CD4-positive, alpha-beta memory T cell (primary cell): ENCODE data around the gene MRTFA. TPM values are rescaled to one million over a fixed set of nuclear protein-coding genes. Genes with fewer than 3 reads are reported as not detected.

Source experiments
- CTCF ChIA-PET: fragments of 350-600 bp; sonication (Branson Sonifier 250); formaldehyde crosslinking; loops from one replicate; lab custom pipeline; 2021; ENCODE audit warnings: inconsistent platforms; ENCODE audit not compliant: partially characterized antibody; lab: Charles Lee
- POLR2A ChIA-PET: fragments of 350-600 bp; sonication (Branson Sonifier 250); formaldehyde crosslinking; loops from one replicate; lab custom pipeline; 2021; ENCODE audit not compliant: partially characterized antibody; lab: Charles Lee
- DNase-seq, 5 donors: peaks; one replicate each; pipeline versions ENCODE4 v3.0.0 to v3.0.0-alpha.2; 2020 to 2022; ENCODE audit warnings: mixed read lengths in 1 of 5
- H3K27ac ChIP-seq: one replicate; pipeline ENCODE4 v1.7.0; 2013; ENCODE audit warnings: low read depth, low read length
- H3K27me3 ChIP-seq: 2 replicates; pipeline ENCODE4 v1.7.0; 2013; ENCODE audit warnings: mild to moderate bottlenecking, low read length, moderate library complexity; ENCODE audit not compliant: insufficient read depth
- H3K36me3 ChIP-seq: 2 replicates; pipeline ENCODE4 v1.7.0; 2013; ENCODE audit warnings: mild to moderate bottlenecking, low read length, moderate library complexity; ENCODE audit not compliant: insufficient read depth
- H3K4me1 ChIP-seq: 2 replicates; pipeline ENCODE4 v1.7.0; 2013; ENCODE audit warnings: mild to moderate bottlenecking, low read length, moderate library complexity; ENCODE audit not compliant: insufficient read depth
- H3K4me3 ChIP-seq, 2 donors: one replicate each; pipeline ENCODE4 v1.7.0; 2013; ENCODE audit warnings: low read length in 2 of 2, mild to moderate bottlenecking in 1 of 2
- H3K9me3 ChIP-seq, 2 donors: one replicate each; pipeline ENCODE4 v1.7.0; 2013; ENCODE audit warnings: low read length in 2 of 2, control low read depth in 1 of 2; ENCODE audit not compliant: control insufficient read depth in 1 of 2
- H3K27ac Mint-ChIP-seq, 7 donors: one replicate each; pipeline ENCODE4 v1.8.0; 2020 to 2021; ENCODE audit warnings: mixed read lengths in 7 of 7, mild to moderate bottlenecking in 6 of 7, inconsistent platforms in 3 of 7, moderate library complexity in 3 of 7
- H3K27me3 Mint-ChIP-seq, 2 donors: one replicate each; pipeline ENCODE4 v1.8.0; 2020 to 2021; ENCODE audit warnings: mixed read lengths in 2 of 2
- H3K36me3 Mint-ChIP-seq, 2 donors: one replicate each; pipeline ENCODE4 v1.8.0; 2020 to 2021; ENCODE audit warnings: mixed read lengths in 2 of 2, inconsistent platforms in 1 of 2, mild to moderate bottlenecking in 1 of 2
- H3K4me1 Mint-ChIP-seq, 4 donors: one replicate each; pipeline ENCODE4 v1.8.0; 2020 to 2021; ENCODE audit warnings: mixed read lengths in 4 of 4, mild to moderate bottlenecking in 1 of 4
- H3K4me3 Mint-ChIP-seq, 8 donors: one replicate each; pipeline ENCODE4 v1.8.0; 2020 to 2021; ENCODE audit warnings: mixed read lengths in 8 of 8, mild to moderate bottlenecking in 7 of 8, moderate library complexity in 6 of 8, inconsistent platforms in 3 of 8
- H3K9me3 Mint-ChIP-seq, 8 donors: one replicate each; pipeline ENCODE4 v1.8.0; 2020 to 2021; ENCODE audit warnings: mixed read lengths in 8 of 8, mild to moderate bottlenecking in 5 of 8, inconsistent platforms in 3 of 8, moderate library complexity in 1 of 8
- intact Hi-C: fragments of 100-400 bp; cut with micrococcal nuclease; formaldehyde crosslinking; loops from one replicate; pipeline ENCODE4 v1.15.1; 2023
- polyA plus RNA-seq, 2 donors: library from polyadenylated mRNA; unstranded; fragments of 300-500 nt; fragmentation: Illumina TruSeq; gene quantifications; one replicate each; pipeline ENCODE4 v1.2.3, GENCODE V29; 2021
- total RNA-seq, 2 experiments: library from RNA; stranded (reverse); gene quantifications; one replicate each; pipeline ENCODE4 v1.2.3, GENCODE V29; 2021

The MRTFA gene
- total RNA-seq, result 10 to 100 TPM; 79.1 to 91.6 TPM
- polyA plus RNA-seq, result 10 to 100 TPM in 1 of 2 donors, 1 to 10 TPM in 1; 5.3 to 22.7 TPM

DNA sequence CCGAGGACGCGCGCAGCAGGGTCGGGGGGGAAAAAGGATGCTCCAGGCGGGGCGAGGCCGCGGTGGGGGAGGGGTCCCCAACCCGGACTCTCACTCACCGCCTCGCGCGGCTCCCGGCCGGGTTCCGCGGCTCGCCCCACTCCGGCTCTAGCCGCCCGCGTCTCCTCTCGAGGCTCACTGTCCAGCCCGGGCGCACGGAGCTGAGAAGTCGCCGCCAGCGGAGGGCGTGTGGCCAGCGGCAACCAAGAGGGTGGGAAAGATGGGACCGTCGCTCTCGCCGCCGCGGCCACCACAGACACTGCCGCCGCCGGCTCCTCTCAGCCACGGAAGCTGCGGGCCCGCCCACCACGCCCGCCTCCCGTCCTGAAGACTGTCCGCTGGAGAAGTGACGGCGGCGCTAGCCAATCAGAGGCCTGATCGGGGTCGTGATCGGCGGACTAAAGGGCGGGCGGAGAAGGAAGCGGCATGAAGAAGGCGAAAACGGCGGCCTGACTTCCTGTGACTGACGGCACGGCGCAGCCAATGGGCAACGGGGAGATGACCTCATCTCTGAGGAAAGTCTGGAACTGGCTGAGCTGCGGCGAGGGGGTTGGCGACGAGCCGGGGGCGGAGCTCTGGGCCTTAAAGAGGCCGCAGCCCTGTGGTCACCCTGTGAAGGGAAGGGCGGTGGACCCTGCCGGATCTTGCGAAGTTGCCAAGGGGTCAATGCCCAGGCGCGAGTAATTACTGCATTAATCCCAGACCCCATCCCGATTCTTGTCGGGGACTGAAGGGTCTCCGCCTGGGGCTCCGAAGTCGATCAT is at the start of gene MRTFA:
Gene MRTFA, minus strand, starts transcription at position 340 of the 803 bp plus-strand sequence.
- Histone ChIP-seq H3K9me3 (no peaks in the 10 kb centered on the region), H3K27me3 (no peaks in the 10 kb centered on the region), H3K4me3 (peak within 1 kb of the TSS; percentile 95 to 98), H3K36me3 (no peaks in the 10 kb centered on the region), H3K4me1 (peaks cover 34% of the 10 kb centered on the region), H3K27ac (peak within 1 kb of the TSS; percentile 85)
- CTCF ChIA-PET, result interaction anchor here (1.0 to 2.6 kb wide), 8 partner anchors 10 to 200 kb away, joined by 3 to 18 read pairs (median 4); no protein-coding TSS in a partner anchor
- peak; percentile 98 to 100 (median 99) for DNase-seq
- Mint-ChIP-seq H3K36me3 (peaks cover 0 to 9% of the 10 kb centered on the region in 2 donors), H3K4me1 (peaks cover 23 to 54% (median 32%) of the 10 kb centered on the region in 4 donors), H3K4me3 (peak within 1 kb of the TSS; percentile 96 to 99 (median 98)), H3K27me3 (no peaks in the 10 kb centered on the region), H3K9me3 (peaks cover 0 to 1% (median 0%) of the 10 kb centered on the region in 8 donors), H3K27ac (peak within 1 kb of the TSS; percentile 92 to 99 (median 98))
- POLR2A ChIA-PET, result interaction anchor here (0.6 to 2.0 kb wide), 20 partner anchors 9 to 1145 kb away, joined by 3 to 58 read pairs (median 4); partner anchors contain the start of genes PHF5A, SGSM3, ST13 and XPNPEP3
- intact Hi-C loops, result loop anchor here (1.0 to 2.0 kb wide), 7 partner anchors 10 to 592 kb away; partner anchors contain the start of genes L3MBTL2, SLC25A17, ST13 and XPNPEP3

DNA sequence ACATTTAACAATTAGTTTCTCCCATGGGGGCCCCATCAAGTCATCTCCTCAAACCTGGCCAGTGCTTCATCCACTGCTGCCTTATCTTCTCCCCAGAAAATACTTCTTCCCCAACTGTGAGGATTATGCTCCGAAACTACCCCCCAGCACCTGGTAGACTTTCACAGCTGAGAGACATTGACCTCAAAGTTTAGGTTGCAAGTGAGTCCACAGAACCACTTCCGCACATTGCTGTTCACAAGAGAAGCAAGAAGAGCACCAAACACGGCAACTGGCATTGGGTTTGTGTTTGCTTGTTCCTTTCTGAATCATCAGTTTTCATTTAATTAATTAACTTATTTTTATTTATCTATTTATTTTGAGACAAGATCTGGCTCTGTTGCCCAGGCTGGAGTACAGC is 48.9 kb upstream of the MRTFA start:
- H3K27me3 ChIP-seq, result no peaks in the 10 kb centered on the region
- no peaks in the 10 kb centered on the region for H3K36me3 ChIP-seq
- H3K4me3 ChIP-seq, result peak overlapping the region in 1 of 2 donors; percentile 11
- CTCF ChIA-PET, result interaction anchor here (0.8 to 4.5 kb wide), 8 partner anchors 9 to 213 kb away, joined by 3 to 38 read pairs (median 3); partner anchors contain the start of genes ST13 and XPNPEP3
- H3K27me3 Mint-ChIP-seq, result peaks cover 0 to 5% of the 10 kb centered on the region in 2 donors
- peak in 3 of 5 donors; percentile 5 to 52 (median 27) for DNase-seq
- H3K36me3 Mint-ChIP-seq, result no peaks in the 10 kb centered on the region
- peak overlapping the region in 7 of 8 donors; percentile 13 to 90 (median 85) for H3K4me3 Mint-ChIP-seq
- peak overlapping the region; percentile 9 for H3K27ac ChIP-seq
- no peaks in the 10 kb centered on the region for H3K9me3 ChIP-seq
- H3K9me3 Mint-ChIP-seq, result no peaks in the 10 kb centered on the region
- intact Hi-C loops, result no loop called here
- H3K4me1 ChIP-seq, result peaks cover 15% of the 10 kb centered on the region
- peak overlapping the region in 6 of 7 donors; percentile 4 to 84 (median 56) for H3K27ac Mint-ChIP-seq
- POLR2A ChIA-PET, result interaction anchor here (0.8 to 4.2 kb wide), 3 partner anchors 26 to 74 kb away, joined by 3 to 63 read pairs (median 6); no protein-coding TSS in a partner anchor
- peaks cover 6 to 24% (median 10%) of the 10 kb centered on the region in 4 donors for H3K4me1 Mint-ChIP-seq

DNA sequence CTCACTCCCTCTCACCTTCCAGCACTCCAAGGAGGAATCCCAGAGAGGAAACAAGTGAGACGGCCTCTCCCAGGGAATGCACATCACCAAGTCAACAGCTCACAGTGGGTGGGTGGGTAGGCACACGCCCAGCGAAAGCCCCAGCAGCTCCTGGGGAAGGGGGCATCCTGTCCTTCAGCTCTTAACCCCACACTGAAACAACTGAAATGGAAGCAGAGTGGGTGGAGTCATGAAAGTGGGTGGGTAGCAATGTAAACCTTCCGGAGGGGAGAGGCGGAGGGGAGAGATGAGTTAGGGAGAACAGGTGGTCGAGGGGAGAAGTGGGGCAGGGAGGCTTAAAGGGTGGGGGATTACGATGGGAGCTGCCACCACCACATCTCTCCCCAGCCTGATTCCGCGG is 48.2 kb upstream of the MRTFA start:
- Histone ChIP-seq H3K9me3 (no peaks in the 10 kb centered on the region), H3K36me3 (no peaks in the 10 kb centered on the region), H3K4me3 (peak overlapping the region in 1 of 2 donors; percentile 11), H3K27ac (peak overlapping the region; percentile 10), H3K4me1 (peaks cover 15% of the 10 kb centered on the region), H3K27me3 (no peaks in the 10 kb centered on the region)
- Mint-ChIP-seq H3K27me3 (peaks cover 4 to 5% of the 10 kb centered on the region in 2 donors), H3K4me3 (peak overlapping the region in 6 of 8 donors; percentile 40 to 90 (median 86)), H3K27ac (peak overlapping the region in 4 of 7 donors; percentile 57 to 89 (median 72)), H3K36me3 (no peaks in the 10 kb centered on the region), H3K9me3 (no peaks in the 10 kb centered on the region), H3K4me1 (peaks cover 6 to 28% (median 10%) of the 10 kb centered on the region in 4 donors)
- no peak for DNase-seq
- ChIA-PET CTCF (interaction anchor here (0.8 to 4.5 kb wide), 10 partner anchors 9 to 214 kb away, joined by 3 to 38 read pairs (median 3); partner anchors contain the start of genes ST13 and XPNPEP3), POLR2A (interaction anchor here (0.5 to 4.2 kb wide), 5 partner anchors 27 to 299 kb away, joined by 3 to 63 read pairs (median 3); no protein-coding TSS in a partner anchor)
- intact Hi-C loops, result no loop called here

DNA sequence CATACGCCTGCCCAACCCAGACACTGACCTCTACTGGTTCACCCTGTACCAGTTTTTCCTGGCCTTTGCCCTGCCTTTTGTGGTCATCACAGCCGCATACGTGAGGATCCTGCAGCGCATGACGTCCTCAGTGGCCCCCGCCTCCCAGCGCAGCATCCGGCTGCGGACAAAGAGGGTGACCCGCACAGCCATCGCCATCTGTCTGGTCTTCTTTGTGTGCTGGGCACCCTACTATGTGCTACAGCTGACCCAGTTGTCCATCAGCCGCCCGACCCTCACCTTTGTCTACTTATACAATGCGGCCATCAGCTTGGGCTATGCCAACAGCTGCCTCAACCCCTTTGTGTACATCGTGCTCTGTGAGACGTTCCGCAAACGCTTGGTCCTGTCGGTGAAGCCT is 44.9 kb upstream of the MRTFA start:
- peak overlapping the region in 1 of 8 donors; percentile 20 for H3K4me3 Mint-ChIP-seq
- intact Hi-C loops, result no loop called here
- POLR2A ChIA-PET, result interaction anchor here (0.6 kb wide), 1 partner anchor 78 kb away, joined by 3 read pairs; no protein-coding TSS in a partner anchor

DNA sequence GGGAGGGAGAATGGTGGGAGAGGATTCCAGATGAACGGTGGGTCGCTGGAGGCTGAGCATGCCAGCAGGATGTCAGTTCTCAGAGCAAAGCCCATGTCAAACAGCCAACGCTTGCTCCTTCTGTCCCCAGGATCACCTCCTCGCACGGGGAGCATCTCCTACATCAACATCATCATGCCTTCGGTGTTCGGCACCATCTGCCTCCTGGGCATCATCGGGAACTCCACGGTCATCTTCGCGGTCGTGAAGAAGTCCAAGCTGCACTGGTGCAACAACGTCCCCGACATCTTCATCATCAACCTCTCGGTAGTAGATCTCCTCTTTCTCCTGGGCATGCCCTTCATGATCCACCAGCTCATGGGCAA is 44.3 kb upstream of the MRTFA start:
- no peak for DNase-seq
- Histone ChIP-seq H3K27me3 (peaks cover 6% of the 10 kb centered on the region), H3K9me3 (no peaks in the 10 kb centered on the region), H3K27ac (no peak overlapping the region), H3K4me1 (peaks cover 10% of the 10 kb centered on the region), H3K36me3 (no peaks in the 10 kb centered on the region), H3K4me3 (no peak overlapping the region)
- ChIA-PET CTCF (interaction anchor here (4.5 kb wide), 1 partner anchor 218 kb away, joined by 38 read pairs; no protein-coding TSS in a partner anchor), POLR2A (no interaction called here)
- H3K4me1 Mint-ChIP-seq, result peaks cover 7 to 23% (median 9%) of the 10 kb centered on the region in 4 donors
- H3K4me3 Mint-ChIP-seq, result no peak overlapping the region
- intact Hi-C loops, result no loop called here
- no peak overlapping the region for H3K27ac Mint-ChIP-seq
- H3K36me3 Mint-ChIP-seq, result no peaks in the 10 kb centered on the region
- peaks cover 6 to 9% of the 10 kb centered on the region in 2 donors for H3K27me3 Mint-ChIP-seq
- H3K9me3 Mint-ChIP-seq, result no peaks in the 10 kb centered on the region

More for the DNA sequence above, 44.9 kb upstream of the MRTFA start:
- H3K27ac Mint-ChIP-seq, result no peak overlapping the region
- H3K36me3 ChIP-seq, result no peaks in the 10 kb centered on the region
- no peaks in the 10 kb centered on the region for H3K9me3 Mint-ChIP-seq
- H3K36me3 Mint-ChIP-seq, result no peaks in the 10 kb centered on the region
- no peak overlapping the region for H3K27ac ChIP-seq
- no peaks in the 10 kb centered on the region for H3K9me3 ChIP-seq
- no peak overlapping the region for H3K4me3 ChIP-seq
- H3K4me1 Mint-ChIP-seq, result peaks cover 8 to 26% (median 9%) of the 10 kb centered on the region in 4 donors
- peaks cover 14% of the 10 kb centered on the region for H3K4me1 ChIP-seq
- peaks cover 6% of the 10 kb centered on the region for H3K27me3 ChIP-seq
- CTCF ChIA-PET, result interaction anchor here (1.3 to 4.5 kb wide), 6 partner anchors 29 to 217 kb away, joined by 3 to 38 read pairs (median 17); partner anchors contain the start of gene SLC25A17
- no peak for DNase-seq
- peaks cover 6 to 9% of the 10 kb centered on the region in 2 donors for H3K27me3 Mint-ChIP-seq

DNA sequence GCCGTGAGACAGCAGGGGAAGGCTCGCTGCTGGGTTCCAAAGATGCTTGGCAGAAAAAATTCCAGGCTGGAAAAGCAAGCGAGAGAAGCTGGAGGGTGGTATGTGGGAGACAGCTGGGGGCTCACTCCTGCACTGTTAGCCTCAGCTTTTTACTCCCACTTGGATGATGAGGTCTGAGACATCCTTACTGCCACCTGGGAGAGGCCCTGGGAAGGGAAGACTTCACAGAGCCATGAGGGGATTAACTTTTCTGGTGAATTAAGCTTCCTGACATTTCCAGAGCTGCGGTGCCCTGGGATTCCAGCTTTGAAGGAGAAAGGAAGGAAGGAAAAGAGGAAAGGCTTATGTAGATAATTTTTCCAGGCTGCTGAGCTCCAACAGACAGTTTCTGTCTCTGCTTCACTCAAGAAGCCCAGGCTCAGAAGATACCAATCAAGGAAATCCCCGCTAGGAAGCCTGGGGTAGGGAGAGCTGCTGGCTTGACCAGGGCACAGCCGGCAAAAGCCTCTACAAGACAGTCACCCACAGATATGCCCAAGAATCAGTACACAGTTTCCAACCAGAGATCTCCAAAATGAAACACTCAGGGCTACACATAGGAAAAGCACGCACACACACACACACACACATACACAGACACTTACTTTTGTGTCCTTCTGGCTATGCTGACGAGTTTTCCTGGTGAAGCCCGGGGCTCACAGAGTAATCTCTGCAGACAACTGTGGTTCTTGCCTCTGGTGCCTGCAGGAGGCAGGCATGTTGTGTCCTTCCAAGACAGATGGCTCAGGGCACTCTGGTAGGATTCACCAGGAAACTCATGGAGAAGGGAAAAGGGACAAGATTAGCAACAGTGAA is 43.7 kb upstream of the MRTFA start:
- peaks cover 6 to 19% (median 9%) of the 10 kb centered on the region in 4 donors for H3K4me1 Mint-ChIP-seq
- no peaks in the 10 kb centered on the region for H3K36me3 Mint-ChIP-seq
- intact Hi-C loops, result no loop called here
- H3K9me3 ChIP-seq, result no peaks in the 10 kb centered on the region
- no peak overlapping the region for H3K4me3 Mint-ChIP-seq
- no peak overlapping the region for H3K27ac ChIP-seq
- H3K27me3 Mint-ChIP-seq, result peaks cover 6 to 9% of the 10 kb centered on the region in 2 donors
- H3K27ac Mint-ChIP-seq, result no peak overlapping the region
- POLR2A ChIA-PET, result no interaction called here
- H3K36me3 ChIP-seq, result no peaks in the 10 kb centered on the region
- CTCF ChIA-PET, result interaction anchor here (0.6 to 1.6 kb wide), 3 partner anchors 9 to 684 kb away, joined by 3 to 5 read pairs (median 4); no protein-coding TSS in a partner anchor
- DNase-seq, result no peak
- H3K27me3 ChIP-seq, result peaks cover 6% of the 10 kb centered on the region
- peaks cover 10% of the 10 kb centered on the region for H3K4me1 ChIP-seq
- no peaks in the 10 kb centered on the region for H3K9me3 Mint-ChIP-seq
- no peak overlapping the region for H3K4me3 ChIP-seq
